Brain microvascular endothelial cell (primary cell): ENCODE data around the gene PKM.

Experiments used
- DNase-seq: peaks from one replicate; pipeline ENCODE4 v3.0.0-alpha.2; 2020
- H3K27ac ChIP-seq: fragments of 250-450 bp; sonication (Bioruptor Pico); 2 replicates; pipeline ENCODE4 v1.5.1; 2020; ENCODE audit warnings: mild to moderate bottlenecking, moderate library complexity
- H3K27me3 ChIP-seq: fragments of 250-450 bp; sonication (Bioruptor Pico); replicated peaks from 2 replicates; pipeline ENCODE4 v1.5.1; 2020; ENCODE audit warnings: mild to moderate bottlenecking
- H3K36me3 ChIP-seq: fragments of 250-450 bp; sonication (Bioruptor Pico); replicated peaks from 2 replicates; pipeline ENCODE4 v1.5.1; 2020; ENCODE audit warnings: mild to moderate bottlenecking
- H3K4me3 ChIP-seq: 2 replicates; pipeline ENCODE4 v1.5.1; 2011; ENCODE audit warnings: low read depth, mild to moderate bottlenecking, control low read depth, low read length, moderate library complexity
- in situ Hi-C: cut with HindIII; loops from 2 replicates; pipeline ENCODE4 v1.10.0; 2017; ENCODE audit warnings: low sequenced_read_pairs, low pct_ligation_motif_present
- TF ChIP-seq, protein P1 (sequence below): IDR thresholded peaks from 2 replicates; pipeline ENCODE4 v1.5.1; 2011; ENCODE audit warnings: low read depth, mild to moderate bottlenecking, moderate library complexity, low read length, control low read depth, inconsistent platforms; ENCODE audit errors: missing control alignments

Gene PKM

DNA sequence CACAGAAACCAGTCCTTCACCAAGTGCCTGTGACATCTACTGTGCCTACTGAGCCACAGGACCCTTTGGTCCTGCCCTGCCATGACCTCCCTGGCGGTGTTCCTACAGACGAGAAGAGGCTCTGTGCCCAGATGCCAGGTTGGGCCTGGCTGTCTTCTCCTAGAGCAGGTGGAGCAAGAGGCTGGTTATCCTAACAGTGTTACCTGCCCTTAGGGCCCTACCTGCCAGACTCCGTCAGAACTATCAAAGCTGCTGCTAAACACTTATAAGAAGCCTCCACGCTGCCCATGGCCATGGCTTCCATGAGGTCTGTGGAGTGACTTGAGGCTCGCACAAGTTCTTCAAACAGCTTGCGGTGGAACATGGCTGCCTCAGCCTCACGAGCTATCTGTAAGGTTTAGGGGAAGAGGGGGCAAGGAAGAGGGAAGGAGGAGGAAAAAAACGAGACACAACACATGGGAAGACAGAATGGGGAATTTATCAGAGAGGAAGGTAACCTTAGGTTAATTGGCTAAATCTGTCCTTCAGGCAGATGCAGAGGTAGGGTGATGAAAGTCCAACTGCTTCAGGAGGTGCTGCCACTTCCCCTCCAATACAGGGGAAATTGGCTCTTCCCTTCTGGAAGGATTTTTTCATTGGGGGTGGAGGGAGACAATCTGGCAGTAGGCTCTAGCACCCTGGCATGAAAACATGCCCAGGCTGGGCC is 28.0 kb downstream of the PKM start:
- H3K36me3 ChIP-seq = peaks cover 100% of the 10 kb centered on the region
- no peaks in the 10 kb centered on the region for H3K27me3 ChIP-seq
- H3K4me3 ChIP-seq = no peak overlapping the region
- H3K27ac ChIP-seq = no peak overlapping the region
- TF ChIP-seq, protein P1, sequence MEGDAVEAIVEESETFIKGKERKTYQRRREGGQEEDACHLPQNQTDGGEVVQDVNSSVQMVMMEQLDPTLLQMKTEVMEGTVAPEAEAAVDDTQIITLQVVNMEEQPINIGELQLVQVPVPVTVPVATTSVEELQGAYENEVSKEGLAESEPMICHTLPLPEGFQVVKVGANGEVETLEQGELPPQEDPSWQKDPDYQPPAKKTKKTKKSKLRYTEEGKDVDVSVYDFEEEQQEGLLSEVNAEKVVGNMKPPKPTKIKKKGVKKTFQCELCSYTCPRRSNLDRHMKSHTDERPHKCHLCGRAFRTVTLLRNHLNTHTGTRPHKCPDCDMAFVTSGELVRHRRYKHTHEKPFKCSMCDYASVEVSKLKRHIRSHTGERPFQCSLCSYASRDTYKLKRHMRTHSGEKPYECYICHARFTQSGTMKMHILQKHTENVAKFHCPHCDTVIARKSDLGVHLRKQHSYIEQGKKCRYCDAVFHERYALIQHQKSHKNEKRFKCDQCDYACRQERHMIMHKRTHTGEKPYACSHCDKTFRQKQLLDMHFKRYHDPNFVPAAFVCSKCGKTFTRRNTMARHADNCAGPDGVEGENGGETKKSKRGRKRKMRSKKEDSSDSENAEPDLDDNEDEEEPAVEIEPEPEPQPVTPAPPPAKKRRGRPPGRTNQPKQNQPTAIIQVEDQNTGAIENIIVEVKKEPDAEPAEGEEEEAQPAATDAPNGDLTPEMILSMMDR = no peak
- no peak for DNase-seq
- in situ Hi-C loops = no loop called here

DNA sequence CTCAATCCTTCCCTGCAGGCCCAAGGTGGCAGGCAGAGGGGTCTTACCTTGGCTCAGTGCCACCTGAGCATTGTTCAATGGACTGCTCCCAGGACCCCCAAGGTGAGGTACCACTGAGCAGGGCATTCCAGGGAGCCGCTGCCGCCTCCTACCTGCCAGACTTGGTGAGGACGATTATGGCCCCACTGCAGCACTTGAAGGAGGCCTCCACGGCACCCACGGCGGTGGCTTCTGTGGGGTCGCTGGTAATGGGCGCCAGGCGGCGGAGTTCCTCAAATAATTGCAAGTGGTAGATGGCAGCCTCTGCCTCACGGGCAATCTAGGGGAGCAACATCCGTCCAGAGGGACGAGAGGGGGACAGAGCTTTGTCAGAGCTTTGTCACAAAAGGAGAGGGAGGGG is 28.7 kb downstream of the PKM start:
- Histone ChIP-seq H3K27me3 (no peaks in the 10 kb centered on the region), H3K27ac (no peak overlapping the region), H3K4me3 (no peak overlapping the region), H3K36me3 (peaks cover 94% of the 10 kb centered on the region)
- DNase-seq = no peak
- in situ Hi-C loops = no loop called here
- TF ChIP-seq, protein P1 = no peak

DNA sequence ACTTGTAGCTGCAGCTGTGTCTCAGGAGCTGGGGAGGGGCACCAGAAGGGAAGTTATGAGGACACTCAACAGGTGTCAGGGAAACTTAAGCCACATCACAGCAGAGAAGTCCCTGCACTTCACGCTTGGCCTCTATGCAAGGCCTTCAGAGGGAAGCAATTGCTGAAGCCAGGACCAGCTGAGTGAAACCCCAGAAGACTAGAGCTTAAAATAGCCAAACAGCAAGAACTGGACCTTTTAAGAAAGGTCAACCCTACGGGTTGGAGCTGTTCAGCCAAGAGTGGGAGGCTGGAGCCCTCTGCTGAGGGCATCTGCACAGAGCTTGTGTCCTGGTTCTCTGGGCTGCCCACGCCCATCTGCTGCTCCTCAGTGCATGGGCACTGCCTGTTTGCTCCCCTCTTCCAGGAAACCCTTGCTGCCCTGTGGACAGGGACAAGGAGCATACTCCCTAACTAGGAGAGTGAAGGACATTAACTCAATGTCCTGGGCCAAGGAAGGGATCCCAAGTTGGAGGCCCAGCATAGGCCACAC is 29.5 kb downstream of the PKM start:
- no peaks in the 10 kb centered on the region for H3K27me3 ChIP-seq
- no peak for DNase-seq
- H3K36me3 ChIP-seq = peaks cover 86% of the 10 kb centered on the region
- no peak overlapping the region for H3K27ac ChIP-seq
- in situ Hi-C loops = no loop called here
- H3K4me3 ChIP-seq = no peak overlapping the region
- TF ChIP-seq, protein P1 = no peak

DNA sequence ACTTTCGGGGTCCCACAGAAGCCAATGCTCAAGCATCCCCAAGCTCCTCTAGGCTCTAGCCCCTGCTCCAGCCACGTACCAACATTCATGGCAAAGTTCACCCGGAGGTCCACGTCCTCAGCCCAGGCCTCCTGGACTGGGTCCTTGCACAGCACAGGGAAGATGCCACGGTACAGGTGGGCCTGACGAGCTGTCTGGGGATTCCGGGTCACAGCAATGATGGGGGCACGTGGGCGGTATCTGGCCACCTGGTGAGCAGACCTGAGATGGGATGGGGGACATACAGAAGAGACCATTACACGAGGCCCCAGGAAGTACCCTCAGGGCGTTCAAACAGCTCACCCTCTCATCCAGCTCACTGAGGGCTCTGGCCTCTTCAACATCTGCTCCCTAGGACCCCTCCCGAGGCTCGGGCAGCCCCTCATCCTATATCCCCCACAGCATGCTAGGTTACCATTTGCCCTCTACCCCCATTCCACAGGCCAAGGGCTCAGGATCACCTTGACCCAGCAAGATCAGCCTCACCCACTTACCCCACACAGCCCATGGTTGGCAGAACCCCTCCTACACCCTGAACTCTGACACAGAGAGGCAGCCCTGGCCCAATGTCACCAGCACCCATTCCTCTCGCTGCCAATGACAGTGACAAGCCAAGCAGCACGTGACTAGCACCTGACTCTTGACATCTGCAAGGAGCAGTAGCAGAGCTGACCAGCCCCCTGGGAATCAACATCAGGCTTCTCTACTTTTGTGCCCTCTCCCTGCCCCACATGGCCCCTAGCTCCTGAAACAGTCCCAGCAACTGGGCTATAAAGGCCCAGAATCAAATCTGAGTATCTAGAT is 30.4 kb downstream of the PKM start:
- in situ Hi-C loops = no loop called here
- Histone ChIP-seq H3K36me3 (peaks cover 77% of the 10 kb centered on the region), H3K4me3 (no peak overlapping the region), H3K27ac (no peak overlapping the region), H3K27me3 (no peaks in the 10 kb centered on the region)
- no peak for DNase-seq
- TF ChIP-seq, protein P1 = no peak

DNA sequence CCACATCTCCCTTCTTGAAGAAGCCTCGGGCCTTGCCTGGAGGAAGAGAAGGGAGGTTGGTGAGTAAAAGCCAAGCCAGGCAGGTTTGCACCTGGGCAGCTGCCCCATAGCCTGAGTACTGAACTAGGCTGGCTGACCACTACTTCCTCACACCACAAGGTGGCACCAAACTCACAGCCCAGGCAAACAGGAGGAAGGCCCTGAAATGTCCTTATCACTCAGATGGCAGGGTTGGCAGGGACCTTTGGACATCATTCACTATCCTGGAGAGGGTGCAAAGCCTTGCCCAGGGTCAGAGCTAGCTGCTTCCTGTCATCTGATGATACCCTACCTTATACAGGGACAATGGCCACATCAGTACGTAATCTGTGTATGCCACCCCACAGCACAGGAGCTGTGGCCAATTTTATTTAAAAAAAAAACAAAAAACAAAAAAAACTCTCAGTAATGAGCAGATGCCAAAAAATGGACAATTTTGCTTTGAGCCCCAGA is 31.2 kb downstream of the PKM start:
- TF ChIP-seq, protein P1 = peak; percentile 94
- peak; percentile 49 for DNase-seq
- H3K36me3 ChIP-seq = peaks cover 69% of the 10 kb centered on the region
- H3K27me3 ChIP-seq = no peaks in the 10 kb centered on the region
- H3K27ac ChIP-seq = no peak overlapping the region
- in situ Hi-C loops = no loop called here
- no peak overlapping the region for H3K4me3 ChIP-seq
